ENCODE measurements around the gene CCDC192.

CCDC192 gene

GRCh38 chr5:127810707-127811490 lies 107.7 kb downstream of the CCDC192 start:
- DNase-seq (ENCODE audit: low spot score) = no peak

- no peak for DNase-seq (ENCODE audit: low spot score)
These were observed 109.4 kb downstream of the CCDC192 start for GRCh38 chr5:127812570-127812969.

GRCh38 chr5:127813633-127814587 lies 110.7 kb downstream of the CCDC192 start:
- DNase-seq (ENCODE audit: low spot score) = no peak

- no peak for DNase-seq (ENCODE audit: low spot score)
These were observed 111.4 kb downstream of the CCDC192 start for GRCh38 chr5:127814588-127814973.

- no peak for DNase-seq (ENCODE audit: low spot score)
These were observed 117.8 kb downstream of the CCDC192 start for GRCh38 chr5:127820910-127821553.

- no peak for DNase-seq (ENCODE audit: low spot score)
These were observed 118.7 kb downstream of the CCDC192 start for GRCh38 chr5:127821896-127822295.

GRCh38 chr5:127824126-127824525 lies 120.9 kb downstream of the CCDC192 start:
- no peak for DNase-seq (ENCODE audit: low spot score)

- DNase-seq (ENCODE audit: low spot score) = no peak
These were observed 122.8 kb downstream of the CCDC192 start for GRCh38 chr5:127826011-127826410.

- no peak for DNase-seq (ENCODE audit: low spot score)
These were observed 124.3 kb downstream of the CCDC192 start for GRCh38 chr5:127827451-127827850.

GRCh38 chr5:127830157-127830556 lies 127.0 kb downstream of the CCDC192 start:
- DNase-seq (ENCODE audit: low spot score) = no peak

GRCh38 chr5:127830829-127831598 lies 127.8 kb downstream of the CCDC192 start:
- DNase-seq (ENCODE audit: low spot score) = no peak

GRCh38 chr5:127832067-127832466 lies 128.9 kb downstream of the CCDC192 start:
- DNase-seq (ENCODE audit: low spot score) = no peak

- no peak for DNase-seq (ENCODE audit: low spot score)
These were observed 130.9 kb downstream of the CCDC192 start for GRCh38 chr5:127834094-127834531.

GRCh38 chr5:127834554-127834953 lies 131.4 kb downstream of the CCDC192 start:
- DNase-seq (ENCODE audit: low spot score) = no peak

- no peak for DNase-seq (ENCODE audit: low spot score)
These were observed 135.5 kb downstream of the CCDC192 start for GRCh38 chr5:127838661-127839060.

GRCh38 chr5:127839072-127839471 lies 135.9 kb downstream of the CCDC192 start:
- DNase-seq (ENCODE audit: low spot score) = no peak

GRCh38 chr5:127839496-127840197 lies 136.5 kb downstream of the CCDC192 start:
- no peak for DNase-seq (ENCODE audit: low spot score)

GRCh38 chr5:127840198-127840524 lies 137.0 kb downstream of the CCDC192 start:
- no peak for DNase-seq (ENCODE audit: low spot score)

- DNase-seq (ENCODE audit: low spot score) = no peak
These were observed 137.6 kb downstream of the CCDC192 start for GRCh38 chr5:127840809-127841208.

- DNase-seq (ENCODE audit: low spot score) = no peak
These were observed 141.4 kb downstream of the CCDC192 start for GRCh38 chr5:127844581-127845021.

GRCh38 chr5:127846884-127847283 lies 143.7 kb downstream of the CCDC192 start:
- no peak for DNase-seq (ENCODE audit: low spot score)
